ENCODE data around the gene MAD1L1. TPM values are rescaled to one million over a fixed set of nuclear protein-coding genes. Genes with fewer than 3 reads are reported as not detected.

MAD1L1 gene
- total and polyA plus RNA-seq, 8 donors, result 21.4 to 58.8 (median 22.5) TPM

DNA sequence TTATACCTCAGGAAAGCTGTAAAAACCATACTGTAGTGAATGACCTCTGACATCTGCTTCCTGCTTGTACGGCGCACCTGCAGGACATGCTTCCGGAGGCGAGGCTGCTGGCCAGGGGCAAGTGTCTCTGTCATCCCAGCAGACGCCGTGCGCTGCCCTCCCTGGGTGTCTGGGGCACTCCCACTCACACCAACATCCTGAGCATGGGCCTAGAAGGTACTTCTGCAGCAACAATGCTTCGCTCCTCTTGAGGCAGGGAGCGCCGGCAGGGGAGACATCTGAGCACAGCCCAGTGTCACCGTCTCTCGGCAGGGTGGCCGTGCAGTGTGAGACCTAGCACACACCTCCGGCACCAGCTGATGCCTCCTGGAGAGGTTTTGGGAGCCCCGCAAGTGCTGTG, 269.2 kb downstream of the MAD1L1 start:
- H3K4me3 ChIP-seq, result no peak overlapping the region
- no peak for ATAC-seq
- no peaks in the 10 kb centered on the region for H3K4me1 ChIP-seq
- no peaks in the 10 kb centered on the region for H3K27me3 ChIP-seq
- DNase-seq, result peak in 2 of 4 donors; percentile 11 to 62
- intact Hi-C loops (cut with DNase I), result no loop called here
- no peak overlapping the region for H3K27ac ChIP-seq
- H3K36me3 ChIP-seq, result peaks cover 0 to 20% of the 10 kb centered on the region in 2 donors
- peaks cover 0 to 7% of the 10 kb centered on the region in 2 donors for H3K9me3 ChIP-seq
- TF ChIP-seq, protein P1, sequence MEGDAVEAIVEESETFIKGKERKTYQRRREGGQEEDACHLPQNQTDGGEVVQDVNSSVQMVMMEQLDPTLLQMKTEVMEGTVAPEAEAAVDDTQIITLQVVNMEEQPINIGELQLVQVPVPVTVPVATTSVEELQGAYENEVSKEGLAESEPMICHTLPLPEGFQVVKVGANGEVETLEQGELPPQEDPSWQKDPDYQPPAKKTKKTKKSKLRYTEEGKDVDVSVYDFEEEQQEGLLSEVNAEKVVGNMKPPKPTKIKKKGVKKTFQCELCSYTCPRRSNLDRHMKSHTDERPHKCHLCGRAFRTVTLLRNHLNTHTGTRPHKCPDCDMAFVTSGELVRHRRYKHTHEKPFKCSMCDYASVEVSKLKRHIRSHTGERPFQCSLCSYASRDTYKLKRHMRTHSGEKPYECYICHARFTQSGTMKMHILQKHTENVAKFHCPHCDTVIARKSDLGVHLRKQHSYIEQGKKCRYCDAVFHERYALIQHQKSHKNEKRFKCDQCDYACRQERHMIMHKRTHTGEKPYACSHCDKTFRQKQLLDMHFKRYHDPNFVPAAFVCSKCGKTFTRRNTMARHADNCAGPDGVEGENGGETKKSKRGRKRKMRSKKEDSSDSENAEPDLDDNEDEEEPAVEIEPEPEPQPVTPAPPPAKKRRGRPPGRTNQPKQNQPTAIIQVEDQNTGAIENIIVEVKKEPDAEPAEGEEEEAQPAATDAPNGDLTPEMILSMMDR (IDR thresholded peaks at IDR 0.05), result no peak

DNA sequence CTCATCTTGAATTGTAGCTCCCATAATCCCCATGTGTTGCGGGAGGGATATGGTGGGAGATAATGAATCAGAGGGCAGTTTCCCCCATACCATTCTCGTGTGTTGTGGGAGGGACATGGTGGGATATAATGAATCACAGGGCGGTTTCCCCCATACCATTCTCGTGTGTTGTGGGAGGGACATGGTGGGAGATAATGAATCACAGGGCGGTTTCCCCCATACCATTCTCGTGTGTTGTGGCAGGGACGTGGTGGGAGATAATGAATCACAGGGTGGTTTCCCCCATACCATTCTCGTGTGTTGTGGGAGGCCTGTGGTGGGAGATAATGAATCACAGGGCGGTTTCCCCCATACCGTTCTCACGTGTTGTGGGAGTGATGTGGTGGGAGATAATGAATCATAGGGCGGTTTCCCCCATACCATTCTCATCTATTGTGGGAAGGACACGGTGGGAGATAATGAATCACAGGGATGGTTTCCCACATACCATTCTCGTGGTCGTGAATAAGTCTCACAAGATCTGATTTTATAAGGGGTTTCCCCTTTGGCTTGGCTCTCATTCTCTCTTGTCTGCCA, 271.0 kb downstream of the MAD1L1 start:
- intact Hi-C loops (cut with DNase I), result no loop called here
- Histone ChIP-seq H3K9me3 (peaks cover 0 to 7% of the 10 kb centered on the region in 2 donors), H3K36me3 (peaks cover 0 to 22% of the 10 kb centered on the region in 2 donors), H3K4me1 (no peaks in the 10 kb centered on the region), H3K4me3 (no peak overlapping the region), H3K27me3 (no peaks in the 10 kb centered on the region), H3K27ac (no peak overlapping the region)
- DNase-seq, result peak in 1 of 4 donors; percentile 1
- TF ChIP-seq, protein P1 (IDR thresholded peaks at IDR 0.05), result no peak
- no peak for ATAC-seq

GRCh38 chr7:1959305-1959704, 273.4 kb downstream of the MAD1L1 start:
- TF ChIP-seq, protein P1 (IDR thresholded peaks at IDR 0.05), result no peak
- H3K27ac ChIP-seq, result no peak overlapping the region
- H3K36me3 ChIP-seq, result peaks cover 0 to 26% of the 10 kb centered on the region in 2 donors
- no peak overlapping the region for H3K4me3 ChIP-seq
- ATAC-seq (no peak), DNase-seq (peak in 2 of 4 donors; percentile 9 to 27)
- no peaks in the 10 kb centered on the region for H3K4me1 ChIP-seq
- peaks cover 0 to 7% of the 10 kb centered on the region in 2 donors for H3K9me3 ChIP-seq
- no peaks in the 10 kb centered on the region for H3K27me3 ChIP-seq
- intact Hi-C loops (cut with DNase I), result no loop called here

GRCh38 chr7:1957471-1958225, 275.1 kb downstream of the MAD1L1 start:
- peak in 1 of 4 donors; percentile 71 for DNase-seq

More at GRCh38 chr7:1957471-1958225, 275.1 kb downstream of the MAD1L1 start:
- Histone ChIP-seq H3K27me3 (no peaks in the 10 kb centered on the region), H3K9me3 (peaks cover 0 to 4% of the 10 kb centered on the region in 2 donors), H3K4me3 (no peak overlapping the region), H3K4me1 (no peaks in the 10 kb centered on the region), H3K27ac (no peak overlapping the region), H3K36me3 (peaks cover 0 to 12% of the 10 kb centered on the region in 2 donors)
- TF ChIP-seq, protein P1 (IDR thresholded peaks at IDR 0.05), result no peak
- no peak for ATAC-seq
- intact Hi-C loops (cut with DNase I), result no loop called here

Measured in left lung (tissue), 10 donors.